HG02571 (cell line): ENCODE results near the gene SERINC1.

ENCODE experiments used
- ATAC-seq: cut with Tn5 transposase; IDR thresholded peaks from one replicate; pipeline ENCODE4 v1.9.1; 2021; ENCODE audit warnings: mild to moderate bottlenecking, moderate library complexity; ENCODE audit not compliant: unreplicated experiment

The SERINC1 gene

DNA sequence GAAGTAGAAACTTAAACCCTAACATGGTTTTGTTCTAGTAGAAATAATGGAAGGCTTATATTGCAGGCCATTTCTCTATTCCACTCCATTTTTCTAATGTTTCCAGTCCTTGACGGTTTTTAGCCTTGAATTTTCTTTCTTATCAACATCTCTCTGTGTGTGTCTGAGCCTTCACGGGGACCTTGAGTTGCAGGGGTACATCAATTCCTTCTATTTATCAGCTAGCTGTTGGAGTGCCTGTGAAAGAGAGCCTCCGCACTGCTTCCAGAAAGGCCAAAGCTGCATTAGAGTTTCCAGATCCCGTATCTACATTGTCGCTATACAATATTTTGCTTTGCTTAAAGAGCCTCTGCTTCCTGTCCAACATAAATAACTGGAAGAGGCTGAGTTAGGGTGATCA is 77.6 kb downstream of the SERINC1 start:
- no peak for ATAC-seq

DNA sequence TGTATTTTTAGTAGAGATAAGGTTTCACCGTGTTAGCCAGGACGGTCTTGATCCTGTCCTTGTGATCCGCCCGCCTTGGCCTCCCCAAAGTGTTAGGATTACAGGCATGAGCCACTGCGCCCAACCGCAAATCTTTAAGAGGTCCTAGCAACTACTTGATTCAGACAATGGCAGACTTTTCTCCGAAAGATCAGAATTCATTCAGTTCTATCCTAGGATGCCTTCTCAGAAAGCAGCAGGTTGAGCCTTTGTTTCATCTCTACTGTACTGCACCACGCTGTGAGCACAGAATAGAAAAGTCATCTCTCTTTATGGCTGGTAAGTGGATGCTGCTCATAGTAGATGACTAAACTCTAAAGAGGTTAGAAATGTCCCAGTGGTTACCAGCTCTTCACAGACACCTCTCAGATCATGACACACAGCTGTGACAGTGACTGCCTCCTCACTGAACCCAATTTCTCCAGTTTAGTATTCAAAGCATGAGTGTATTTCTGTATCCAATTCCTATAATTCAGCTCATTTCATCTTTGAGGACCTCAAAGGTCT is 78.2 kb downstream of the SERINC1 start:
- ATAC-seq = peak; percentile 74
